Measurements from ENCODE around the gene SLC15A1.

SLC15A1 gene

GRCh38 chr13:98778749-98779148 is 26.3 kb upstream of the SLC15A1 start (continued):
- no peak; the same call in 1 of the 2 replicates for TF ChIP-seq ZNF10 (tag by site-specific recombination; IDR thresholded peaks at IDR 0.05)
- TF ChIP-seq ZNF174 (tag by site-specific recombination; IDR thresholded peaks at IDR 0.05) = no peak
- TF ChIP-seq, protein P1, sequence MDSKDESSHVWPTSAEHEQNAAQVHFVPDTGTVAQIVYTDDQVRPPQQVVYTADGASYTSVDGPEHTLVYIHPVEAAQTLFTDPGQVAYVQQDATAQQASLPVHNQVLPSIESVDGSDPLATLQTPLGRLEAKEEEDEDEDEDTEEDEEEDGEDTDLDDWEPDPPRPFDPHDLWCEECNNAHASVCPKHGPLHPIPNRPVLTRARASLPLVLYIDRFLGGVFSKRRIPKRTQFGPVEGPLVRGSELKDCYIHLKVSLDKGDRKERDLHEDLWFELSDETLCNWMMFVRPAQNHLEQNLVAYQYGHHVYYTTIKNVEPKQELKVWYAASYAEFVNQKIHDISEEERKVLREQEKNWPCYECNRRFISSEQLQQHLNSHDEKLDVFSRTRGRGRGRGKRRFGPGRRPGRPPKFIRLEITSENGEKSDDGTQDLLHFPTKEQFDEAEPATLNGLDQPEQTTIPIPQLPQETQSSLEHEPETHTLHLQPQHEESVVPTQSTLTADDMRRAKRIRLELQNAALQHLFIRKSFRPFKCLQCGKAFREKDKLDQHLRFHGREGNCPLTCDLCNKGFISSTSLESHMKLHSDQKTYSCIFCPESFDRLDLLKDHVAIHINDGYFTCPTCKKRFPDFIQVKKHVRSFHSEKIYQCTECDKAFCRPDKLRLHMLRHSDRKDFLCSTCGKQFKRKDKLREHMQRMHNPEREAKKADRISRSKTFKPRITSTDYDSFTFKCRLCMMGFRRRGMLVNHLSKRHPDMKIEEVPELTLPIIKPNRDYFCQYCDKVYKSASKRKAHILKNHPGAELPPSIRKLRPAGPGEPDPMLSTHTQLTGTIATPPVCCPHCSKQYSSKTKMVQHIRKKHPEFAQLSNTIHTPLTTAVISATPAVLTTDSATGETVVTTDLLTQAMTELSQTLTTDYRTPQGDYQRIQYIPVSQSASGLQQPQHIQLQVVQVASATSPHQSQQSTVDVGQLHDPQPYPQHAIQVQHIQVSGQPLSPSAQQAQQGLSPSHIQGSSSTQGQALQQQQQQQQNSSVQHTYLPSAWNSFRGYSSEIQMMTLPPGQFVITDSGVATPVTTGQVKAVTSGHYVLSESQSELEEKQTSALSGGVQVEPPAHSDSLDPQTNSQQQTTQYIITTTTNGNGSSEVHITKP (tag by site-specific recombination; IDR thresholded peaks at IDR 0.05) = no peak
- TF ChIP-seq PATZ1 (tag by site-specific recombination; IDR thresholded peaks at IDR 0.05) = no peak
- no peak for TF ChIP-seq ZSCAN23 (tag by site-specific recombination; IDR thresholded peaks at IDR 0.05)
- TF ChIP-seq ZSCAN30 (tag by site-specific recombination; IDR thresholded peaks at IDR 0.05) = no peak
- no peak for TF ChIP-seq ZNF544 (tag by site-specific recombination; IDR thresholded peaks at IDR 0.05)
- no peak for TF ChIP-seq ZNF19 (tag by site-specific recombination; IDR thresholded peaks at IDR 0.05; ENCODE audit: low read depth)
- TF ChIP-seq ZNF664 (tag by site-specific recombination; IDR thresholded peaks at IDR 0.05) = no peak
- TF ChIP-seq ELK4 (IDR thresholded peaks at IDR 0.05; ENCODE audit: borderline replicate concordance, low read depth, low read length) = no peak
- TF ChIP-seq KLF10 (tag by site-specific recombination; IDR thresholded peaks at IDR 0.05) = 0 out of 2 replicates have a peak, but pooled peaks have one; percentile 24
- TF ChIP-seq ZNF114 (tag by site-specific recombination; IDR thresholded peaks at IDR 0.05) = no peak
- TF ChIP-seq GLI2 (tag by site-specific recombination; IDR thresholded peaks at IDR 0.05; ENCODE audit: borderline replicate concordance, low read depth) = no peak; the same call in 1 of the 2 replicates
- TF ChIP-seq, protein P2, sequence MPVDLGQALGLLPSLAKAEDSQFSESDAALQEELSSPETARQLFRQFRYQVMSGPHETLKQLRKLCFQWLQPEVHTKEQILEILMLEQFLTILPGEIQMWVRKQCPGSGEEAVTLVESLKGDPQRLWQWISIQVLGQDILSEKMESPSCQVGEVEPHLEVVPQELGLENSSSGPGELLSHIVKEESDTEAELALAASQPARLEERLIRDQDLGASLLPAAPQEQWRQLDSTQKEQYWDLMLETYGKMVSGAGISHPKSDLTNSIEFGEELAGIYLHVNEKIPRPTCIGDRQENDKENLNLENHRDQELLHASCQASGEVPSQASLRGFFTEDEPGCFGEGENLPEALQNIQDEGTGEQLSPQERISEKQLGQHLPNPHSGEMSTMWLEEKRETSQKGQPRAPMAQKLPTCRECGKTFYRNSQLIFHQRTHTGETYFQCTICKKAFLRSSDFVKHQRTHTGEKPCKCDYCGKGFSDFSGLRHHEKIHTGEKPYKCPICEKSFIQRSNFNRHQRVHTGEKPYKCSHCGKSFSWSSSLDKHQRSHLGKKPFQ (tag by site-specific recombination; IDR thresholded peaks at IDR 0.05) = no peak
- TF ChIP-seq ZNF426 (tag by site-specific recombination; IDR thresholded peaks at IDR 0.05) = no peak
- TF ChIP-seq FEZF1 (tag by site-specific recombination; IDR thresholded peaks at IDR 0.05) = peak; percentile 66
- 0 out of 2 replicates have a peak, but pooled peaks have one; percentile 38 for TF ChIP-seq ZNF2 (tag by site-specific recombination; IDR thresholded peaks at IDR 0.05)
- peak; percentile 49; the same call in 1 of the 2 replicates for TF ChIP-seq ZNF843 (tag by site-specific recombination; IDR thresholded peaks at IDR 0.05)
- TF ChIP-seq, protein P3, sequence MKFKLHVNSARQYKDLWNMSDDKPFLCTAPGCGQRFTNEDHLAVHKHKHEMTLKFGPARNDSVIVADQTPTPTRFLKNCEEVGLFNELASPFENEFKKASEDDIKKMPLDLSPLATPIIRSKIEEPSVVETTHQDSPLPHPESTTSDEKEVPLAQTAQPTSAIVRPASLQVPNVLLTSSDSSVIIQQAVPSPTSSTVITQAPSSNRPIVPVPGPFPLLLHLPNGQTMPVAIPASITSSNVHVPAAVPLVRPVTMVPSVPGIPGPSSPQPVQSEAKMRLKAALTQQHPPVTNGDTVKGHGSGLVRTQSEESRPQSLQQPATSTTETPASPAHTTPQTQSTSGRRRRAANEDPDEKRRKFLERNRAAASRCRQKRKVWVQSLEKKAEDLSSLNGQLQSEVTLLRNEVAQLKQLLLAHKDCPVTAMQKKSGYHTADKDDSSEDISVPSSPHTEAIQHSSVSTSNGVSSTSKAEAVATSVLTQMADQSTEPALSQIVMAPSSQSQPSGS (tag by site-specific recombination; IDR thresholded peaks at IDR 0.05; ENCODE audit: low read depth) = no peak
- no peak for TF ChIP-seq KLF1 (tag by site-specific recombination; IDR thresholded peaks at IDR 0.05)
- TF ChIP-seq ZNF629 (tag by site-specific recombination; IDR thresholded peaks at IDR 0.05) = peak; percentile 86
- TF ChIP-seq, protein P4, sequence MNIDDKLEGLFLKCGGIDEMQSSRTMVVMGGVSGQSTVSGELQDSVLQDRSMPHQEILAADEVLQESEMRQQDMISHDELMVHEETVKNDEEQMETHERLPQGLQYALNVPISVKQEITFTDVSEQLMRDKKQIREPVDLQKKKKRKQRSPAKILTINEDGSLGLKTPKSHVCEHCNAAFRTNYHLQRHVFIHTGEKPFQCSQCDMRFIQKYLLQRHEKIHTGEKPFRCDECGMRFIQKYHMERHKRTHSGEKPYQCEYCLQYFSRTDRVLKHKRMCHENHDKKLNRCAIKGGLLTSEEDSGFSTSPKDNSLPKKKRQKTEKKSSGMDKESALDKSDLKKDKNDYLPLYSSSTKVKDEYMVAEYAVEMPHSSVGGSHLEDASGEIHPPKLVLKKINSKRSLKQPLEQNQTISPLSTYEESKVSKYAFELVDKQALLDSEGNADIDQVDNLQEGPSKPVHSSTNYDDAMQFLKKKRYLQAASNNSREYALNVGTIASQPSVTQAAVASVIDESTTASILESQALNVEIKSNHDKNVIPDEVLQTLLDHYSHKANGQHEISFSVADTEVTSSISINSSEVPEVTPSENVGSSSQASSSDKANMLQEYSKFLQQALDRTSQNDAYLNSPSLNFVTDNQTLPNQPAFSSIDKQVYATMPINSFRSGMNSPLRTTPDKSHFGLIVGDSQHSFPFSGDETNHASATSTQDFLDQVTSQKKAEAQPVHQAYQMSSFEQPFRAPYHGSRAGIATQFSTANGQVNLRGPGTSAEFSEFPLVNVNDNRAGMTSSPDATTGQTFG (tag by site-specific recombination; IDR thresholded peaks at IDR 0.05; ENCODE audit: borderline replicate concordance) = no peak
- peak; percentile 93 for TF ChIP-seq OSR2 (tag by site-specific recombination; IDR thresholded peaks at IDR 0.05)
- TF ChIP-seq ZNF529 (tag by site-specific recombination; IDR thresholded peaks at IDR 0.05; ENCODE audit: insufficient replicate concordance) = no peak
- no peak for TF ChIP-seq ZNF626 (tag by site-specific recombination; IDR thresholded peaks at IDR 0.05)
- TF ChIP-seq ZIC2 (tag by site-specific recombination; IDR thresholded peaks at IDR 0.05) = peak; percentile 77
- TF ChIP-seq KLF16 (tag by site-specific recombination; IDR thresholded peaks at IDR 0.05) = no peak
- TF ChIP-seq OVOL3 (tag by site-specific recombination; IDR thresholded peaks at IDR 0.05) = no peak
- TF ChIP-seq ZNF391 (tag by site-specific recombination; IDR thresholded peaks at IDR 0.05; ENCODE audit: borderline replicate concordance, low read depth) = no peak

Measured in HEK293 (cell line).